Aorta (tissue), 5 donors: ENCODE results near the gene GPR3. TPM values are rescaled to one million over a fixed set of nuclear protein-coding genes. Genes with fewer than 3 reads are reported as not detected.
"Not testable (repeated sequence)": the region's sequence is repeated elsewhere in the genome, so short reads cannot be mapped to it uniquely, and the experiment has no call there.

Experiments used
- ATAC-seq: fragments of 200-7000 bp; cut with Tn5 transposase; one replicate; pipeline ENCODE4 v1.9.1; 2022; ENCODE audit warnings: moderate library complexity; ENCODE audit not compliant: low FRiP score
- DNase-seq, 2 donors: peaks; one replicate each; pipeline ENCODE4 v3.0.0-alpha.2; 2020
- H3K27ac ChIP-seq, 2 donors: one replicate each; pipeline ENCODE4 v1.5.1; 2013; ENCODE audit warnings: low read length in 2 of 2, mild to moderate bottlenecking in 2 of 2, moderate library complexity in 2 of 2, control low read depth in 1 of 2, inconsistent platforms in 1 of 2, low read depth in 1 of 2
- H3K27me3 ChIP-seq, 2 donors: one replicate each; pipeline ENCODE4 v1.6.1; 2013; ENCODE audit warnings: control low read depth in 1 of 2, low read length in 1 of 2, mild to moderate bottlenecking in 1 of 2, moderate library complexity in 1 of 2; ENCODE audit not compliant: insufficient read depth in 2 of 2, control insufficient read depth in 1 of 2
- H3K36me3 ChIP-seq, 2 donors: one replicate each; pipeline ENCODE4 v1.6.1; 2013; ENCODE audit warnings: control low read depth in 1 of 2, low read length in 1 of 2, mild to moderate bottlenecking in 1 of 2; ENCODE audit not compliant: insufficient read depth in 2 of 2, control insufficient read depth in 1 of 2
- H3K4me1 ChIP-seq, 2 donors: one replicate each; pipeline ENCODE4 v1.6.1; 2013; ENCODE audit warnings: low read length in 2 of 2, control low read depth in 1 of 2, mild to moderate bottlenecking in 1 of 2, moderate library complexity in 1 of 2; ENCODE audit not compliant: insufficient read depth in 2 of 2, control insufficient read depth in 1 of 2
- H3K4me3 ChIP-seq, 2 donors: one replicate each; pipeline ENCODE4 v1.5.1; 2013; ENCODE audit warnings: low read length in 2 of 2, control low read depth in 1 of 2, mild to moderate bottlenecking in 1 of 2
- H3K9me3 ChIP-seq: one replicate; pipeline ENCODE4 v1.6.1; 2013; ENCODE audit warnings: mild to moderate bottlenecking, low read length; ENCODE audit not compliant: control insufficient read depth
- WGBS, 2 donors: extraction: QIAGEN DNeasy Blood & Tissue Kit; methylation state at CpG; one replicate each; pipeline ENCODE4 v1.1.7; 2013; 5-methylcytosine and 5-hydroxymethylcytosine counted together
- intact Hi-C, 2 donors: fragments of 100-400 bp; cut with DNase I; formaldehyde crosslinking; loops; one replicate each; pipeline versions ENCODE4 v1.14.2 to v1.15.0; 2022
- polyA plus RNA-seq, 2 donors: library from polyadenylated mRNA; stranded (reverse); fragments of 200-250 nt; gene quantifications; one replicate each; pipeline ENCODE4 v1.2.3, GENCODE V29; 2013
- total RNA-seq, 2 donors: library from RNA; stranded (reverse); fragmentation: NEBNext Ultra II Directional; extraction: Animal tissue kit (Norgen Biotek cat#: 25700); gene quantifications; one replicate each; pipeline ENCODE4 v1.2.1, GENCODE V29; 2021
- donor health status: healthy with polysubstance abuse.
- donor health status: Bipolar disorder and iron deficiency.
- donor health status: DM: no; HTN: no; CAD: no.
- donor health status: DM: no; HTN: no; CAD: no.
- donor health status: DM: yes; HTN: yes; CAD: no.

The GPR3 gene
- total and polyA plus RNA-seq, 4 donors: 0.20 to 0.93 (median 0.68) TPM; not detected in 1

DNA sequence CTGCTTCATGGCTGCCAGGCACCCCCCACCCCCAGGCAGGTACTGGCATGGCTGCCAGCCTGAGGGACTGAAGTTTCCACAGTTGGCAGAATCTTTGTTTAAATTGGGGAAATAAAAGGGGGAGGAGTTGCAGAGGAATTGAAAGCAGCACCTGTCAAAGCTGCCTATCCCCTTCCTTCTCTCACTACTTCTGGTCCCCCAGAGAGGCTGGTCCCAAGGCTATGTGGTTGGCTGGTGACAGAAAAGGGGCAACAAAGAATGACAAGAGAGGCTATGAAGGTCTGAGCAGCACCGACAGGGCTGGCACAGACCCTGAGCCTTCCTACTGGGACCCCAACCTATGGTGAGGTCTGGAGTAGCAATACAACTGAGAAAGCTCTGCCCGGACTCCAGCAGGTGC lies 14.4 kb downstream of the GPR3 start:
- 77 to 79% methylated on average over 2 of the region's 2 CpGs for WGBS, 2 donors
- not testable (repeated sequence) for H3K27ac ChIP-seq, ATAC-seq, H3K36me3 ChIP-seq, H3K4me1 ChIP-seq, H3K4me3 ChIP-seq, H3K27me3 ChIP-seq, H3K9me3 ChIP-seq, DNase-seq
- intact Hi-C loops: loop anchor here in 1 of 2 donors (10.0 kb wide), 1 partner anchor 78 kb away; no protein-coding TSS in a partner anchor

DNA sequence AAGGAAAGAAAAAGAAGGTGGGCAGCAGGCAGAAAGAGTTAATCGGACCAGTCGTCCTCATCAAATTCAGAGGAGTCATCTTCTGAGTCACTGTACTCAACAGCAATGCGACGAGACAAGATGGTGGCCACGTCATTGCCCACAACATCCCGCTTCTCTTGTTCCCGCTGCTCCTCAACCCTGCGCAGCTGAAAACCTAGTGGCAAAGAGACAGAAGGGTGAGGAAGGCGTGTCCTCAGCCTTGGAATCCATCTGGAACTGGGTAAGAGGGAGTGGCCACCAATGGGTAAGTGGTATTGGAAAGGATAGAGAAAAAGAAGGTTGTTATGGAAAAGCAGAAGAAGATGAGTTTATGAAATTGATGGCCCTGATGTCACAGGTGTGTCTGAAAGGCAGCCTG lies 15.7 kb downstream of the GPR3 start:
- no peak for DNase-seq
- no peaks in the 10 kb centered on the region for H3K4me1 ChIP-seq

DNA sequence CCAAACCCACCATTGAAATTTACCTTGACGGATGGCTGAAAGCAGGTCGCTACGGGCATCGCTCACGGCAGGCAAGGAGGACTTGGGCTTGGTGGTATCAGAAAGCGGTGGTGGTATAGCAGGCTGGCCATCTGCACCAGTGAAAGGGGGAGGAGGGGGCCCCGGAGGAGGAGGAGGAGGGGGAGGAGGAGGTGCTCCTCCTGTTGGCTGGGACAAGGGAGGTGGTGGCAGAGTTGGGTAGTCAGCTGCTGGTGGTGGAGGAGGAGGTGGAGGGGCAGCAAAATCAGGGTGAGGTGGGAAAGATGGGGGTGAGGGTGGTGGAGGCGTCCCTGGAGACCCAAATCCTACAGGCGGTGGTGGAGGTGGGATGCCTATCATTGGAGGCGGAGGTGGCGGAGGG lies 17.2 kb downstream of the GPR3 start:
- intact Hi-C loops: loop anchor here in 1 of 2 donors (10.0 kb wide), 1 partner anchor 75 kb away; no protein-coding TSS in a partner anchor
- Histone ChIP-seq H3K4me1 (no peaks in the 10 kb centered on the region), H3K27me3 (no peaks in the 10 kb centered on the region), H3K27ac (no peak overlapping the region), H3K9me3 (no peaks in the 10 kb centered on the region), H3K4me3 (no peak overlapping the region), H3K36me3 (peaks cover 20 to 21% of the 10 kb centered on the region in 2 donors)
- DNase-seq (no peak), ATAC-seq (no peak)
- WGBS, 2 donors: 90 to 91% methylated on average over 10 to 11 of the region's 11 CpGs

More for the DNA sequence above, 15.7 kb downstream of the GPR3 start:
- WGBS, 2 donors: 92 to 94% methylated on average over 9 of the region's 9 CpGs
- intact Hi-C loops: loop anchor here in 1 of 2 donors (10.0 kb wide), 1 partner anchor 77 kb away; no protein-coding TSS in a partner anchor
- H3K27me3 ChIP-seq: no peaks in the 10 kb centered on the region
- H3K36me3 ChIP-seq: peaks cover 8 to 16% of the 10 kb centered on the region in 2 donors
- ATAC-seq: no peak
- no peak overlapping the region for H3K27ac ChIP-seq
- no peak overlapping the region for H3K4me3 ChIP-seq
- no peaks in the 10 kb centered on the region for H3K9me3 ChIP-seq

DNA sequence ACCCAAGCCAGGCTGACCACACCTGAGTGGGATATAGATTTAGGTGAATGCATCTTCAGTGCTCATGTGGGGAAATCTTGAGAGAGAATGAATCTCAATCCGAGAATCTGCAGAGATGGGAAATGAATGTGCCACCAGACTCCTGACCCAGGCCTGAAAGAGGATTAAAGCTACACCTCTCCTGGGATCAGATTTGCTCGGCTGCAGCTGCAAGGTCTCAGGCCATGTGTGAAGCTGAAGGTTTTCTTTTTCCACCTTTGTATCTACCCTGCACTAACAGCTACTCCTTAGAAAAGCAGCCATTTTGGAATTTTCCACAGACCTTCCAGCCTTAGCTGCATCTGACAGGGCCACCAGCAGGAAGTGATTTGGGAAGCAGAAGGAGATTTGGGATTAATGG lies 18.3 kb downstream of the GPR3 start:
- intact Hi-C loops: no loop called here
- Histone ChIP-seq H3K27ac (no peak overlapping the region), H3K4me3 (no peak overlapping the region), H3K4me1 (no peaks in the 10 kb centered on the region), H3K36me3 (peaks cover 21 to 24% of the 10 kb centered on the region in 2 donors), H3K27me3 (no peaks in the 10 kb centered on the region), H3K9me3 (no peaks in the 10 kb centered on the region)
- WGBS, 2 donors: 86 to 87% methylated on average over 2 of the region's 2 CpGs
- DNase-seq: no peak
- no peak for ATAC-seq

DNA sequence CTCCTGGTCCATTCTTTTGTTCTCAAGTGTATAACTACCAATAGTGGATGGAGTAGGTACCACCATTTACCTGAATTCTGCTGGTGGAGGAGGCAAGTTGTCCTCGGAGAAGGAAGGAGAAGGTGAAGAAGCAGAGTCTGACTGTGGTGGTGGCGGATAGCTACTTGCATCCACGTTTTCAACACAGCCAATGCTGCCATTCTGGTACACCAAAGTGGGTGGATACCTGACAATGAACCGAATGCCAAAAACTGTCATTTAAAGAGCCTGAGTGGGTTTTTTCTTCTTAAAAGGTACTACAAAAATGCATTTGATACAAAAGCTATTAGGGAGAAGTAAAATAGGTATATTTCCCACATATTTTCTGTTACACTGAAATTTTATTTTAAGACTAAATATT lies 20.1 kb downstream of the GPR3 start:
- intact Hi-C loops: no loop called here
- H3K4me3 ChIP-seq: no peak overlapping the region
- ATAC-seq (no peak), DNase-seq (no peak)
- WGBS, 2 donors: 88 to 90% methylated on average over 4 of the region's 4 CpGs
- H3K27me3 ChIP-seq: no peaks in the 10 kb centered on the region
- no peaks in the 10 kb centered on the region for H3K4me1 ChIP-seq
- no peak overlapping the region for H3K27ac ChIP-seq
- H3K36me3 ChIP-seq: peaks cover 23 to 31% of the 10 kb centered on the region in 2 donors
- H3K9me3 ChIP-seq: no peaks in the 10 kb centered on the region

DNA sequence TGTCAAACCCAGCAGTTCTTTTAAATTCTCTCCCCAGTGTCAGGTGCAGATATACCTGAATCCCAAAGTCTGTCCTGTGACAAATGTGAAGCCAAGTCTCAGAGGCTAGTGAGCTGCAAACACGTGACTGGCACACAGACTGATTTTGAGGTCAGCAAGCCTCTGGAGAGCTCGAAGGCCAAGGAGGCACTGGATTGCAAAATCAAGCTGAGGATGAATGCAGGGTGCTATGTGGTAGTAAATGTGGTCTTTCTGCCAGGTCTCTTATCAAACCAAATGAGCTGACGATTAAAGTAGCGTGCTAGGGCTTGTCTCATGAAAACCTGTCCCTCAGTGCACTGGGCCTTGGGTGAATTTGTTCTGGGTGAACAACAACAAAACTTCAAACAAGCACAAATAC lies 20.6 kb downstream of the GPR3 start:
- DNase-seq: no peak
- ATAC-seq: no peak

DNA sequence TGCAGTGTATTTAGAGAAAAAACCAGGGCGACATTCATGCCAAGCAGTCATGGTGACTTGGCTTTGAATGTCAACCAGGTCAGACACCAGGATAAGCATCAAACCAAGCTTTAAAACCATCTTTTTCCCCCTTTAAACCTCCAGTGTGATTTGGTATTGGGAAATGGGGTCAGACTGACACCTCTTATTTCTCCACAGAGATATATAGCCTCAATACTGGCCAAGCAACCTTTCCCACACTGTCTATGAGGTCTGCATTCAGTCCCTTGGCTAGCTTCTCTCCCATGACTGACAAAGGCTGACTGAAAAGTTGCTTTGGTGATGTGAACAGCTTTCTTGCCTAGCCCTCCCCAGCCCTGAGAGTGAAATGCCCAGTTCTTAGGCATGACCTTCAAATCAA lies 21.7 kb downstream of the GPR3 start:
- Histone ChIP-seq H3K4me3 (no peak overlapping the region), H3K27ac (no peak overlapping the region), H3K9me3 (no peaks in the 10 kb centered on the region), H3K27me3 (no peaks in the 10 kb centered on the region), H3K36me3 (peaks cover 18 to 31% of the 10 kb centered on the region in 2 donors), H3K4me1 (no peaks in the 10 kb centered on the region)
- WGBS, 2 donors: 55 to 72% methylated on average over 1 of the region's 1 CpG
- DNase-seq (no peak), ATAC-seq (no peak)
- intact Hi-C loops: no loop called here

More for the DNA sequence above, 20.6 kb downstream of the GPR3 start:
- intact Hi-C loops: no loop called here
- WGBS, 2 donors: 70 to 77% methylated on average over 4 of the region's 4 CpGs
- Histone ChIP-seq H3K27me3 (no peaks in the 10 kb centered on the region), H3K4me1 (no peaks in the 10 kb centered on the region), H3K27ac (no peak overlapping the region), H3K36me3 (peaks cover 24 to 31% of the 10 kb centered on the region in 2 donors), H3K4me3 (no peak overlapping the region), H3K9me3 (no peaks in the 10 kb centered on the region)

DNA sequence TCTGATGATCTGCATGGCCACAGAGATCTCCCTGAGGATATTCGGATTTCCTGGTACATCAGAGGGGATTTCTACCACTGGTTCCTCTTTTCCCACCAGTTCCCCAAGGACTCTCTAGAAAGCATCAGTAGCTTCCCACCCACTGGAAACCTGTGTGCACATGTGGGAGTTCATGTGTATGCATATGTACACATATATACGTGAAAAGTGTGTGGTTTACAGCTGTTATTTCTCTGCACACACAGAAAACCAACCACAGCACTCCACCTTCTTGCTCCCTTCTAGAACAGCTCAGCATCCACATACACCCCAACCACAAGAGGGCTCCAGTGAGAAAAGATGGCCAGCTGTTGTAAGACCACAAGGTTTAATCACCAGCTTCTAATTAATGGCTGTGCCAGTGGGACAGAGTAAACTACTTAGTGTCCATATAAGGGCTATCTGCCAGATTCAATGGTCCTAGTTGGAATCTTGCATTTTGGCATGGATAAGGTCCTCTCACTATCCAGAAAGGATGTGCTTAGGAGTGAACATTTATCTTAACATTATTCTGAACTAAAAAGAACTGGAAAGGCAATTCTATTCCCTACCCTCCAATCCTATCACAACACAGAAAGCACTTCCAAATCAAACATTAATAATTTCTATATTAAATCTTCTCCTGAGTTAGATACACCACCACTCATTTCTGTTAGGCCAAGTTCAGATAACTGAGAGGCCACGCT lies 24.1 kb downstream of the GPR3 start:
- intact Hi-C loops: loop anchor here in 1 of 2 donors (5.0 kb wide), 2 partner anchors 136 to 186 kb away; partner anchors contain the start of gene AHDC1
- no peak for ATAC-seq
- no peaks in the 10 kb centered on the region for H3K9me3 ChIP-seq
- H3K4me3 ChIP-seq: no peak overlapping the region
- no peak for DNase-seq
- no peaks in the 10 kb centered on the region for H3K27me3 ChIP-seq
- 77 to 83% methylated on average over 3 of the region's 3 CpGs for WGBS, 2 donors
- H3K4me1 ChIP-seq: no peaks in the 10 kb centered on the region
- H3K27ac ChIP-seq: no peak overlapping the region
- peaks cover 15 to 25% of the 10 kb centered on the region in 2 donors for H3K36me3 ChIP-seq

DNA sequence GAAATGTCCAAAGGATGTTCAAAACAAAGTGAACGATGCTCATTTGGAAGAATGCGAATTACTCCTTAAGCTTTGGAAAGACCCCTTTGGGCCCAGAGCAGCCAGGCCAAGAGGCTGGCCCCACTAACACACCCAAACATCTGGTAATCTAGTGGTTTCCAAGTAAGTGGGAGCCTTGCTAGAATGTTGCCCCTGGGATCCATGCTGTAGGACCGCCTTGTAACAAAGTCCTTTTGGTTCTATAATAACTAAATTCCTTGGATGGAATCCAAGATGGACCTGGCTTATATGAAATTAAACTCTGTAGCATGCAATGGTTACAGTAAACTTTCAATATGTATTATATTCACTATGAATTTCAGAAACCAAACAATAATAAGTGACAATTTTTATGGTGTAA lies 25.3 kb downstream of the GPR3 start:
- peaks cover 12 to 25% of the 10 kb centered on the region in 2 donors for H3K36me3 ChIP-seq

More for the DNA sequence above, 25.3 kb downstream of the GPR3 start:
- 88 to 91% methylated on average over 3 of the region's 3 CpGs for WGBS, 2 donors
- ATAC-seq (no peak), DNase-seq (no peak)
- H3K27ac ChIP-seq: no peak overlapping the region
- no peaks in the 10 kb centered on the region for H3K4me1 ChIP-seq
- H3K27me3 ChIP-seq: no peaks in the 10 kb centered on the region
- H3K4me3 ChIP-seq: no peak overlapping the region
- no peaks in the 10 kb centered on the region for H3K9me3 ChIP-seq
- intact Hi-C loops: loop anchor here in 1 of 2 donors (5.0 kb wide), 2 partner anchors 135 to 185 kb away; partner anchors contain the start of gene AHDC1
